CD14-positive monocyte (primary cell): Measurements from ENCODE around the gene FAM163B. TPM values are rescaled to one million over a fixed set of nuclear protein-coding genes. Genes with fewer than 3 reads are reported as not detected.

Source experiments
- DNase-seq, 3 donors: peaks; one replicate each; pipeline ENCODE4 v3.0.0-alpha.2; 2011 to 2022
- H2AFZ ChIP-seq: 2 replicates; pipeline ENCODE4 v1.6.0; 2012; ENCODE audit warnings: mild to moderate bottlenecking, low read depth, low read length, inconsistent platforms; ENCODE audit not compliant: insufficient read depth, poor library complexity, severe bottlenecking
- H3K27ac ChIP-seq, 2 donors: 1 replicate in 1 of 2; 2 replicates in 1 of 2; pipeline ENCODE4 v1.5.1; 2012 to 2013; ENCODE audit warnings: low read length in 2 of 2, control low read depth in 1 of 2, inconsistent platforms in 1 of 2, low read depth in 1 of 2, mild to moderate bottlenecking in 1 of 2
- H3K27me3 ChIP-seq, 2 donors: one replicate each; pipeline versions ENCODE4 v1.6.0 to v1.6.1; 2011 to 2013; ENCODE audit warnings: low read length in 2 of 2; ENCODE audit not compliant: control insufficient read depth in 2 of 2, insufficient read depth in 2 of 2
- H3K36me3 ChIP-seq, 2 donors: replicated peaks in 1 of 2; 1 replicate in 1 of 2; 2 replicates in 1 of 2; pipeline versions ENCODE4 v1.5.1 to v1.6.1; 2012 to 2013; ENCODE audit warnings: low read length in 2 of 2, control low read depth in 1 of 2, inconsistent platforms in 1 of 2, mild to moderate bottlenecking in 1 of 2; ENCODE audit not compliant: insufficient read depth in 2 of 2, control insufficient read depth in 1 of 2
- H3K4me1 ChIP-seq, 2 donors: 1 replicate in 1 of 2; 2 replicates in 1 of 2; pipeline versions ENCODE4 v1.5.1 to v1.6.1; 2012 to 2013; ENCODE audit warnings: low read length in 2 of 2, control low read depth in 1 of 2, inconsistent platforms in 1 of 2, mild to moderate bottlenecking in 1 of 2, moderate library complexity in 1 of 2; ENCODE audit not compliant: insufficient read depth in 2 of 2, control insufficient read depth in 1 of 2
- H3K4me2 ChIP-seq: replicated peaks from 2 replicates; pipeline ENCODE3; 2012; ENCODE audit warnings: low read length, moderate library complexity, mild to moderate bottlenecking; ENCODE audit not compliant: poor library complexity, severe bottlenecking; ENCODE audit errors: extremely low read depth
- H3K4me3 ChIP-seq, 3 experiments: fragments of 200-600 bp in 1 of 3; sonication (generic) in 1 of 3; replicated peaks in 1 of 3; 1 replicate in 2 of 3; 2 replicates in 1 of 3; pipeline ENCODE4 v1.5.1; 2011 to 2013; ENCODE audit warnings: low read length in 3 of 3, mild to moderate bottlenecking in 3 of 3, control low read depth in 2 of 3, low read depth in 2 of 3, inconsistent platforms in 1 of 3, moderate library complexity in 1 of 3
- H3K79me2 ChIP-seq: 2 replicates; pipeline ENCODE4 v1.6.0; 2012; ENCODE audit warnings: mild to moderate bottlenecking, control low read depth, inconsistent platforms, low read length, moderate library complexity; ENCODE audit not compliant: insufficient read depth
- H3K9ac ChIP-seq: 2 replicates; pipeline ENCODE4 v1.6.0; 2017; ENCODE audit warnings: low read length, mild to moderate bottlenecking; ENCODE audit not compliant: insufficient read depth, poor library complexity, severe bottlenecking
- H3K9me3 ChIP-seq, 2 donors: replicated peaks in 1 of 2; 1 replicate in 1 of 2; 2 replicates in 1 of 2; pipeline versions ENCODE4 v1.5.1 to v1.6.1; 2012 to 2013; ENCODE audit warnings: low read length in 2 of 2, control low read depth in 1 of 2; ENCODE audit not compliant: control insufficient read depth in 1 of 2, insufficient read depth in 1 of 2
- H4K20me1 ChIP-seq: 2 replicates; pipeline ENCODE4 v1.6.0; 2012; ENCODE audit warnings: mild to moderate bottlenecking, low read length, control low read depth, moderate library complexity; ENCODE audit not compliant: insufficient read depth
- H3K27ac Mint-ChIP-seq, 7 donors: one replicate each; pipeline ENCODE4 v1.8.0; 2020; ENCODE audit warnings: mild to moderate bottlenecking in 7 of 7, mixed read lengths in 7 of 7, moderate library complexity in 6 of 7, inconsistent platforms in 2 of 7
- H3K27me3 Mint-ChIP-seq, 3 donors: one replicate each; pipeline ENCODE4 v1.8.0; 2021 to 2022; ENCODE audit warnings: low read depth in 3 of 3, mild to moderate bottlenecking in 3 of 3, mixed read lengths in 3 of 3, moderate library complexity in 3 of 3, inconsistent platforms in 1 of 3
- H3K36me3 Mint-ChIP-seq, 2 donors: one replicate each; pipeline ENCODE4 v1.8.0; 2020; ENCODE audit warnings: mixed read lengths in 2 of 2, inconsistent platforms in 1 of 2, mild to moderate bottlenecking in 1 of 2
- H3K4me1 Mint-ChIP-seq: one replicate; pipeline ENCODE4 v1.8.0; 2020; ENCODE audit warnings: mild to moderate bottlenecking, mixed read lengths
- H3K4me3 Mint-ChIP-seq, 2 donors: one replicate each; pipeline ENCODE4 v1.8.0; 2020; ENCODE audit warnings: mild to moderate bottlenecking in 2 of 2, mixed read lengths in 2 of 2, moderate library complexity in 1 of 2
- H3K9me3 Mint-ChIP-seq, 7 donors: one replicate each; pipeline ENCODE4 v1.8.0; 2020 to 2022; ENCODE audit warnings: mixed read lengths in 7 of 7, mild to moderate bottlenecking in 6 of 7, moderate library complexity in 6 of 7, inconsistent platforms in 2 of 7
- CTCF ChIP-seq: fragments of 200-600 bp; IDR thresholded peaks from one replicate; pipeline ENCODE4 v1.8.0; 2022; ENCODE audit warnings: antibody characterized with exemption, mild to moderate bottlenecking
- whole genome bisulfite sequencing: methylation state at CpG from one replicate; pipeline ENCODE4 v1.1.5; 2013; ENCODE audit warnings: missing lambda C conversion rate; ENCODE audit not compliant: insufficient coverage; 5-methylcytosine and 5-hydroxymethylcytosine counted together
- intact Hi-C, 2 donors: fragments of 100-400 bp; cut with micrococcal nuclease; formaldehyde crosslinking; loops; one replicate each; pipeline versions ENCODE4 v1.15.0 to v1.15.1; 2023
- polyA plus RNA-seq, 3 donors: library from polyadenylated mRNA; depleted of rRNA in 1 of 3; unstranded in 2 of 3; stranded (reverse) in 1 of 3; fragments of 300-500 nt in 2 of 3; fragments of >200 nt in 1 of 3; fragmentation: Illumina TruSeq in 2 of 3; gene quantifications; 1 replicate in 2 of 3; 2 replicates in 1 of 3; pipeline ENCODE4 v1.2.3, GENCODE V29; 2012 to 2021

Gene FAM163B
- polyA plus RNA-seq, 3 donors, result not detected

DNA sequence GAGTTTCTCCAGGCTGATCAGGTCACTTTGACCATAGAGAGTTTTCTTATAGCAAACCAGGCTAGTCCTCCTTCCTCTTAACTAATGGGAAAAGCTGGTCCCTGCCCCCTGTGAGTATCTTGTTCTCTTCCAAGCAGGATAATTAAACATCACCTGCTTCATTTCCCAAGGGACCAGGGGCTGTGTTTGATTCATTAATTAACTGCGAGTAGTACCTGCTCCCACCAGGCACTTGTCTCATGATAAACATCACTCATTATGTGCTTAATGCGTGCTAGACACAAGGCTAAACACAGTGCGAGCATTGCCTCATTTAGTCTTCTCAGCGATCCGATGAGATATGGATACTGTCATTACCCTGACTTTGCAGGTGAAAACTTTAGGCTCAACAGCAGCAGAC lies 1.7 kb upstream of the FAM163B start:
- TF ChIP-seq CTCF, result no peak
- WGBS, result 91% methylated on average over 5 of the region's 5 CpGs
- no peaks in the 10 kb centered on the region for H3K4me1 Mint-ChIP-seq
- peaks cover 24 to 46% (median 37%) of the 10 kb centered on the region in 3 donors for H3K27me3 Mint-ChIP-seq
- H3K27ac Mint-ChIP-seq, result no peak overlapping the region
- no peaks in the 10 kb centered on the region for H3K36me3 Mint-ChIP-seq
- Histone ChIP-seq H3K27me3 (peaks cover 0 to 19% of the 10 kb centered on the region in 2 donors), H3K9me3 (no peaks in the 10 kb centered on the region), H2AFZ (no peak overlapping the region), H3K36me3 (no peaks in the 10 kb centered on the region), H3K4me1 (no peaks in the 10 kb centered on the region), H3K4me3 (no peak overlapping the region), H4K20me1 (no peaks in the 10 kb centered on the region), H3K79me2 (no peaks in the 10 kb centered on the region), H3K4me2 (no peak overlapping the region), H3K27ac (no peak overlapping the region), H3K9ac (no peak overlapping the region)
- intact Hi-C loops, result no loop called here
- DNase-seq, result no peak
- H3K4me3 Mint-ChIP-seq, result no peak overlapping the region
- H3K9me3 Mint-ChIP-seq, result peaks cover 0 to 8% (median 0%) of the 10 kb centered on the region in 7 donors

GRCh38 chr9:133608889-133609288 lies 300 bp downstream of the FAM163B start:
- whole genome bisulfite sequencing, result 12% methylated on average over 40 of the region's 41 CpGs
- Histone ChIP-seq H3K4me3 (no peak overlapping the region), H3K36me3 (no peaks in the 10 kb centered on the region), H3K79me2 (no peaks in the 10 kb centered on the region), H3K27me3 (peaks cover 0 to 19% of the 10 kb centered on the region in 2 donors), H3K9ac (no peak overlapping the region), H3K27ac (no peak overlapping the region), H3K9me3 (no peaks in the 10 kb centered on the region), H3K4me1 (no peaks in the 10 kb centered on the region), H3K4me2 (no peak overlapping the region), H4K20me1 (no peaks in the 10 kb centered on the region), H2AFZ (no peak overlapping the region)
- Mint-ChIP-seq H3K4me3 (no peak overlapping the region), H3K27ac (no peak overlapping the region), H3K4me1 (no peaks in the 10 kb centered on the region), H3K9me3 (peaks cover 0 to 8% (median 0%) of the 10 kb centered on the region in 7 donors), H3K36me3 (no peaks in the 10 kb centered on the region), H3K27me3 (peaks cover 21 to 42% (median 33%) of the 10 kb centered on the region in 3 donors)
- no peak for DNase-seq
- intact Hi-C loops, result no loop called here
- TF ChIP-seq CTCF, result no peak
